VCaP (cell line): ENCODE results near the gene SLC13A2.

Experiments
- H3K27ac ChIP-seq: fragments of 450-650 bp; 2 replicates; pipeline ENCODE4 v1.5.1; 2017
- CTCF ChIP-seq: fragments of 450-650 bp; conservative IDR thresholded peaks from 2 replicates; pipeline ENCODE4 v1.5.1; 2017; ENCODE audit warnings: mild to moderate bottlenecking, moderate library complexity

The SLC13A2 gene

DNA sequence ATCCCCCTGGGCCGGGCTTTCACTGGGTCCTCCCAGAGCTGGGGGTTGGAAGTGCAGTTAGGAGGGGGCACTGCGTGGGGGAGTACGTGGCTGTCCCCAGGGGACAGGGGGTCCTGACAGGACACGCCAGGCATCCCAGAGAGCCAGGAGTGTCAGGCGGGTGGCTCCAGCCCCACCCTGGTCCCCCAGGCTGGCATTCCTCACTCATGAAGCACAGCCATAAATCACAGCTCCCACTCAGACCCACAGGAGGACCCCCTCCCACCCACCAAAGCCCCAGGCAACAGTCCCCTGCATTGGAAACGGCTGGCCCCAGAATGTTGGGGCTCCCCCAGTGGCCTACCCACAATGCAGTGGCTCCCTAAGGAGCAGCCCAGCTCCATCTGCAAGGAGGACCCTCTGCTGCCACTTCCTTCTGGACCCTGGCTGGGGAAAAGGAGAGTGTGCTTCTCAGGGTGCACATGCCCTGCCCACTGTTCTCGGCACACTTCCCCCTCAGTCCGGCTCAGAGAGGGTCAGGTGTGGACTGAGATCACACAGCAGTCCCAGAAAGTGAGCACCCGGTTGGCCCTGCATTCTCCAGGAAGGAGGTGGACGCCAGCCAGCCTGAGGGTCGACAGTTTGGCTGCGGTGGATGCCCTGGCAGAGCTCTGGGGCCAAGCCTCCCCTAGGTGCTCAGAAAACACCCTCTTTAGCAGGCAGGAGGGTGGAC is 25.4 kb downstream of the SLC13A2 start:
- peak; percentile 50 for TF ChIP-seq CTCF
- peak overlapping the region; percentile 98 for H3K27ac ChIP-seq

GRCh38 chr17:28499364-28499664 is 25.9 kb downstream of the SLC13A2 start:
- peak overlapping the region; percentile 98 for H3K27ac ChIP-seq
- TF ChIP-seq CTCF: no peak; the same call in 1 of the 2 replicates

GRCh38 chr17:28499684-28500357 is 26.4 kb downstream of the SLC13A2 start:
- peak overlapping the region; percentile 98 for H3K27ac ChIP-seq
- no peak for TF ChIP-seq CTCF

GRCh38 chr17:28500712-28501379 is 27.4 kb downstream of the SLC13A2 start:
- H3K27ac ChIP-seq: peak overlapping the region; percentile 98; the same call in 1 of the 2 replicates
- no peak for TF ChIP-seq CTCF

DNA sequence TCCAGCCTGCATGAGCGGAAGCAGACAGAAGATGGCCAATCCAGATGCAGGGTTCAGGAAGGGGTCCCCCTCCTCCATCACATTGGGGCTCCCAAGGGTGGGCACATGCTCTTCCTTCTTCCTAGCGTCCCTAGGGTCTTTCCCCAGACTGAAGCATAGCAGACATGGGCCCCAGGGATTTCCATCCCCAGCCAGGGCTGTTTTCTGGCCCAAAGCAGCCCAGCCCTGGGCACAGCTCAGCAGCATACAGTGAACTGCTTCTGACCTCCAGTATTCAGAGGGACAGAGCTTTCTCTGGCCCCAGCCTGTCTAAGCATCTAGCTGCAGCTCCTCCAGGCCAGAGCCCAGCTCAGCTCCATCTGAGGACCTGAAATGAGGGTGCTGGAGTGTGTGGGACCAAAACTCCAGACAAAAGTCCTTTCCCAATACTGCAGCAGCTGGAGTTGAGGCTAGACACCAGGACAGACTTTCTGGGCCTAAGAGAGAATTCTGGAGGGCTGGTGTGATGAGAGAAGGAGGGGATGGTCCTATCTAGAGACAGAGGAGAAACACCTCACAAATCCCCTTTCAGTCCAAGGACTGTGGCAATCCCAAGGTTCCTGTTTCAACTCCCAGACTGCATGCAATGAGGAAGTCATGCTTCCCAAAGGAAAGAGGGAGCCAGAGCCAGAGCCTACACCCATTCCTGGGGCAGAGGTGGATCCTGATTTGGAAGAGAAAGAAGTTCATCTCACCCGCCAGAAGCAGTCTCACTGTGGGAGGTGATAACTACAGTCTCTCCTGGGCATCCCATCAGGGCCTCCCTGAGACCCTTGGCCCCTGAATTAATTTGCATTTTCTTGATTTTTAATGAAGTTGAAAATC is 28.2 kb downstream of the SLC13A2 start:
- peak overlapping the region; percentile 98; the same call in 1 of the 2 replicates for H3K27ac ChIP-seq
- no peak for TF ChIP-seq CTCF

- TF ChIP-seq CTCF: no peak
- no peak overlapping the region for H3K27ac ChIP-seq
Measured at GRCh38 chr17:28503420-28503819, 30.0 kb downstream of the SLC13A2 start.
